Cardiac fibroblast (primary cell): ENCODE results near the gene IVL.

Experiments used
- DNase-seq, 2 donors: peaks; one replicate each; pipeline versions ENCODE4 v3.0.0 to v3.0.0-alpha.2; 2010; ENCODE audit warnings: low read depth in 2 of 2
- H3K4me3 ChIP-seq, 2 donors: replicated peaks in 1 of 2; 1 replicate in 1 of 2; 2 replicates in 1 of 2; pipeline ENCODE4 v1.5.1; 2011; ENCODE audit warnings: low read depth in 2 of 2, low read length in 2 of 2, mild to moderate bottlenecking in 2 of 2, moderate library complexity in 1 of 2
- TF ChIP-seq, protein P1 (sequence below): IDR thresholded peaks from one replicate; pipeline ENCODE4 v1.5.1; 2011; ENCODE audit warnings: low read depth, mild to moderate bottlenecking, low read length, inconsistent platforms

The IVL gene

DNA sequence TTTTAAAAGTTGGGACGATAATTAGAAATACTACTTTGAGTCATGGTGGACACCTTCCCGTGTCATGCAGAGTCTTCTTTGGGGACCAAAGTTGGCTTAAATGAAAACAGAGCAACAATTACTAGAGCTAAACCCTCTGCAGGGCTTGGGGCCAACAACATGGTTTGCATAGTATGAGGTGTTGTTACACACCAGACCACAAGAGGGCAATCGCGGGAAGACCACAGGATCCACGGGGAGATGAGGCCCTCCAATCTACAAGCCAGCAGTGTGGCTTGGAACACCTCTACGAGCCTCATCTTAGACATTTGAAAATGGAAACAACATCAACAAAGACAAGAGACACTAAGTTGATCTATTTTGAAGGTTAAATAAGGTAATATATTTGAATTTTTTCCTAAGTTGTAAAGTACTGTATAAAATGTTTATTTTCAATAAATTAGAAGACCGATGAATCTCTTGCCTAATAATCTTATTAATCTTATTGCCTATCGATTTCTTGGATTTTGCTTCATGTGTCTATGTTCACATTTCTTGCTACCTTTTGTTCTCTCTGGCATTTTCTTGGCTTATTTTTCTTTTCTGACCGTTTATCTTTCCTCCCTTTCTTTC, 38.4 kb upstream of the IVL start:
- TF ChIP-seq, protein P1, sequence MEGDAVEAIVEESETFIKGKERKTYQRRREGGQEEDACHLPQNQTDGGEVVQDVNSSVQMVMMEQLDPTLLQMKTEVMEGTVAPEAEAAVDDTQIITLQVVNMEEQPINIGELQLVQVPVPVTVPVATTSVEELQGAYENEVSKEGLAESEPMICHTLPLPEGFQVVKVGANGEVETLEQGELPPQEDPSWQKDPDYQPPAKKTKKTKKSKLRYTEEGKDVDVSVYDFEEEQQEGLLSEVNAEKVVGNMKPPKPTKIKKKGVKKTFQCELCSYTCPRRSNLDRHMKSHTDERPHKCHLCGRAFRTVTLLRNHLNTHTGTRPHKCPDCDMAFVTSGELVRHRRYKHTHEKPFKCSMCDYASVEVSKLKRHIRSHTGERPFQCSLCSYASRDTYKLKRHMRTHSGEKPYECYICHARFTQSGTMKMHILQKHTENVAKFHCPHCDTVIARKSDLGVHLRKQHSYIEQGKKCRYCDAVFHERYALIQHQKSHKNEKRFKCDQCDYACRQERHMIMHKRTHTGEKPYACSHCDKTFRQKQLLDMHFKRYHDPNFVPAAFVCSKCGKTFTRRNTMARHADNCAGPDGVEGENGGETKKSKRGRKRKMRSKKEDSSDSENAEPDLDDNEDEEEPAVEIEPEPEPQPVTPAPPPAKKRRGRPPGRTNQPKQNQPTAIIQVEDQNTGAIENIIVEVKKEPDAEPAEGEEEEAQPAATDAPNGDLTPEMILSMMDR = peak; percentile 77
- H3K4me3 ChIP-seq = no peak overlapping the region
- DNase-seq = peak; percentile 61 to 67

DNA sequence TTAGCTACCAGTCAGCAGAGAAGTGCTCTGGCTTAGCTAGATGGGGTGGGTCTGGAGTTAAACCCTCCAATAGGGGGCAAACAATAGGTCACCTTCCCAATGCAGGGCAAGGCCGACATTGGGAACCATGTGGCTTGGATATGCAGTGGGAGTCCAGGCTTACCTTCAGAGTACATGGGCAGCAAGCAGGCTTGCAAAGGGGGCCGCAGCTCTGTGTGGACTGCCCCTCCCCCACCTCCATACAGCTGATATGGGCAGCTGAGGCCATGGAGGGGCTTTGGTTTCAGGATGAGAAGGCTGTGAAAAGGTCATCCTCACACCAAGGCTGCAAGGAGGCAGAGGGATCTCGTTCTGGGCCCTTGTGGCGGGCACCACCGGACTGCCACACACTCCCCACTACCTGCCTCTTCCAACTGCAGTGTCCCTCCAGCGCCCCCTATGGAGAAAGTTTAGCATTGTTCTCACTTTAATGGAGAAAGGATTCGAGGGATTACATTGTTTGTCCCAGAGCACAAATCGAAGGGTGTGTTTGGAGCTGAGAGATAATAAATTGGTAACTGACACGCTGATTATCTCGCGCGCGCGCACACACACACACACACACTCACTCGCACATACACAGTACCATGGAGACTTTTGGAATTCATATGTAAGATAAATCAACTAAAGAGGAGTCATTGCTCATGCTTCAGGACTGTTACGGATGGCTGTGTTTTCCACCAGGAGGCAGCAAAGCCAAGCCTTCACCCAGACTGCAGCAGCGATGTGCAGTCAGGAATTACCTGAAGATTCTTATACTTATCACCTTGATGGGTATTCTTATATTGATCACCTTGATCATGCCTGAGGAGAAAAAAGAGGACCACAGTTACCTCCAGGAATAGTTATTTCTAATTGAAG, 37.3 kb upstream of the IVL start:
- no peak overlapping the region for H3K4me3 ChIP-seq
- peak in 1 of 2 donors; percentile 6 for DNase-seq
- TF ChIP-seq, protein P1 = peak; percentile 4

DNA sequence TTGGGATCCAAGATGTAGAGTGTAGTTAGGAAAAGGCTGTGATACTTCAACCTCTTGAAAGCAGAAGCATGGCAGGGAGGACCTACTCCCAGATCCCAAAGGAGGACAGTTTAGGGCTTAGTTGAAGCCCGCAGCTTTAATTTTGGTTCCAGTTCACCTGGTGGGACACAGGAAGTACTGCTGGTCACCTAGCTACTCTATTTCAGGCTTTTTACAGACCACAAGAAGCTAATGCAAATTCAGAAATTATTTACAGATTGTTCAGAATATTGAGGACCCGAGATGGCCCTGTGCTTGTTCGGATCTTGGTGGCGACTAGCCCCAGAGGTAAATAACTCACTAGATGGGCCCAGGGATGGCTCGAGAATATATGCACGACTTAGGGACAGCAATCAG, 36.6 kb upstream of the IVL start:
- TF ChIP-seq, protein P1 = no peak
- DNase-seq = no peak
- H3K4me3 ChIP-seq = no peak overlapping the region

DNA sequence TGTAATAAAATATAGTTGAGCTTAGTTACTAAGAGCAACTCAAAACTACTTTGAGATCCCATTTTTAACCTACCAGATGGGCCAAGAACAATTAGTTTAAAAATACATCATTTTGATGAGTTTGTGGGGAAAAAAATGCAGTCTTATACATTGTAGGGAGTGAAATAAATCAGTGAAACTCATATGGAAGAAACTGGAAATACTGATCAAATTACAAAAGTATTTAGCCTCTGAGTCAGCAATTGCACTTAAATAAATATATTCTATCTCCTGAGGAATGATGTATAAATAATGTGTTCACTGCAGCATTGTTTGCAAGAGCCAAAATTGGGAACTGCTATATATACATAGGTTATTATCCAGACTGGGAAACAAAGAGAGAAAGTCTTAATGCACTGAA, 34.9 kb upstream of the IVL start:
- no peak overlapping the region for H3K4me3 ChIP-seq
- no peak for DNase-seq
- TF ChIP-seq, protein P1 = no peak

DNA sequence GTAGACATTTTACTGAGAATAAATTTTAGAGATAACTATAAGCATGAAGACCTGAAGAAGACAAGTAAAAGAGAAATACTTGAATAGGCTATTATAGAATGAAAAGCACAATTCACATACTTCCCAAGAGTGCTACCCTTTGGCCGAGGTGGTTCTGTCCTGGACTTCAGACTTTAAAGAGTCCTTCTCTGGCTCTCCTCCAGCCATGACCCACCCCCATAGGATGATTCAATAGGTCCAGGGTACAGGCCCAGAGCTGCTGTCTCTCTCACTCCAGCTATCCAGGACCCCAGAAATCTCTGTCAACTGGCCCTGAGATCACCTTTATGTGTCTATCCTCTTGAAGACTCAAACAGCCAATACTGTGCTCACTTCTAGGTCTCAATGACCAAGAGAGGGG, 31.5 kb upstream of the IVL start:
- no peak for DNase-seq
- TF ChIP-seq, protein P1 = no peak
- H3K4me3 ChIP-seq = no peak overlapping the region

DNA sequence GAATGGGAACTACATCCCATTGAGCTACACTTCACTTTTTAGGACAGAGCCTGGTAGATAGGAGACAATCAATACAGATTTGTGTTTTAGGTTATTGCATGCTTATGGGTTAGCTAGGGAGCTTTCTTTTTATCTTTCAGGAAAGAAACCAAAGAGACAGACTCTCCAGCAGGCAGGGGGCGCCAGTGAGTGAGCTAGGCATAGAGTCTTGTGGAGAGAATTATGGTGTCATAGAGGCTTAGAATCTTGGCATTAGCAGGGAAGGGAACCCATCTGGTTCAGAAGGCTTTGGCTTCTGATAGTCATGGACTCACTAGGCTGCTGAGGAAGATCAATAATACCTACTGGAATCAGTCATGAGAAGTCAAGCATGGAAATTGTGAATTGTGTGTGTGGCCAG, 30.3 kb upstream of the IVL start, which contains the start of gene SMCP:
SMCP (plus strand) TSS at position 281 of the 400 bp plus-strand sequence. CDS start 6,101 bp downstream, outside the sequence.
- DNase-seq = no peak
- no peak within 1 kb of the TSS for H3K4me3 ChIP-seq
- TF ChIP-seq, protein P1 = no peak
